CD4-positive, alpha-beta T cell treated with Interleukin-6 at 100 ng/mL for 8 hours (primary cell): ENCODE results near the gene GSTO1.

ENCODE experiments used
- DNase-seq: peaks from one replicate; pipeline ENCODE4 v3.0.0-alpha.2; 2020; ENCODE audit warnings: mixed read lengths, low spot score

Gene GSTO1

GRCh38 chr10:104274762-104275721, 20.4 kb downstream of the GSTO1 start:
- peak; percentile 39 for DNase-seq

GRCh38 chr10:104276192-104276591, 21.5 kb downstream of the GSTO1 start:
- no peak for DNase-seq

GRCh38 chr10:104277785-104278184, 23.1 kb downstream of the GSTO1 start:
- no peak for DNase-seq

- DNase-seq: no peak
These were observed 25.0 kb downstream of the GSTO1 start for GRCh38 chr10:104279550-104280259.

GRCh38 chr10:104281694-104282093, 27.0 kb downstream of the GSTO1 start:
- DNase-seq: no peak

- no peak for DNase-seq
These were observed 30.2 kb downstream of the GSTO1 start for GRCh38 chr10:104284846-104285245.

- no peak for DNase-seq
These were observed 32.2 kb downstream of the GSTO1 start for GRCh38 chr10:104286939-104287338.

- no peak for DNase-seq
These were observed 33.7 kb downstream of the GSTO1 start for GRCh38 chr10:104288355-104288754.

GRCh38 chr10:104291439-104291951, 36.8 kb downstream of the GSTO1 start:
- DNase-seq: peak; percentile 87

GRCh38 chr10:104293011-104293410, 38.3 kb downstream of the GSTO1 start:
- no peak for DNase-seq

- no peak for DNase-seq
These were observed 39.2 kb downstream of the GSTO1 start for GRCh38 chr10:104293781-104294321.

GRCh38 chr10:104296687-104297436, 42.2 kb downstream of the GSTO1 start:
- no peak for DNase-seq

- no peak for DNase-seq
These were observed 43.3 kb downstream of the GSTO1 start for GRCh38 chr10:104297697-104298660.

GRCh38 chr10:104299031-104299904, 44.6 kb downstream of the GSTO1 start:
- DNase-seq: no peak

GRCh38 chr10:104300002-104300735, 45.5 kb downstream of the GSTO1 start:
- DNase-seq: no peak

GRCh38 chr10:104300736-104301292, 46.1 kb downstream of the GSTO1 start:
- DNase-seq: no peak

- no peak for DNase-seq
These were observed 47.4 kb downstream of the GSTO1 start for GRCh38 chr10:104301907-104302690.
